Stimulated activated memory B cell treated with anti-CD40 and anti-IgM and Interleukin-4, amounts not matched to agents 10 μg/mL and 1 μg/mL and 100 μg/mL, for 72 hours (primary cell): ENCODE measurements around the gene ZKSCAN4.
A peak's percentile ranks its signal among the peaks of the same experiment; 100 is the strongest.

ENCODE experiments used
- ATAC-seq: fragments of 150-1000 bp; cut with Tn5 transposase; 2 replicates; pipeline ENCODE4 v1.10.0; 2021
- H3K27ac Mint-ChIP-seq: one replicate; pipeline ENCODE4 v1.8.0; 2022; ENCODE audit warnings: mild to moderate bottlenecking, mixed read lengths
- H3K27me3 Mint-ChIP-seq: one replicate; pipeline ENCODE4 v1.8.0; 2022; ENCODE audit warnings: mixed read lengths
- H3K36me3 Mint-ChIP-seq: one replicate; pipeline ENCODE4 v1.8.0; 2022; ENCODE audit warnings: mixed read lengths
- H3K4me1 Mint-ChIP-seq: one replicate; pipeline ENCODE4 v1.8.0; 2022; ENCODE audit warnings: mixed read lengths
- H3K4me3 Mint-ChIP-seq: one replicate; pipeline ENCODE4 v1.8.0; 2022; ENCODE audit warnings: mild to moderate bottlenecking, moderate library complexity, mixed read lengths
- H3K9me3 Mint-ChIP-seq: one replicate; pipeline ENCODE4 v1.8.0; 2022; ENCODE audit warnings: mixed read lengths

The ZKSCAN4 gene

GRCh38 chr6:28263922-28264321 is 11.9 kb upstream of the ZKSCAN4 start:
- Mint-ChIP-seq H3K27ac (no peak overlapping the region), H3K4me1 (peaks cover under 1% of the 10 kb centered on the region), H3K27me3 (no peaks in the 10 kb centered on the region), H3K9me3 (peaks cover 10% of the 10 kb centered on the region), H3K36me3 (peaks cover 7% of the 10 kb centered on the region), H3K4me3 (no peak overlapping the region)
- no peak for ATAC-seq

GRCh38 chr6:28258877-28259777 is 7.1 kb upstream of the ZKSCAN4 start, which contains the start of gene NKAPL:
Gene NKAPL (plus strand): TSS chr6:28259297. CDS start chr6:28259372, 75 bp downstream.
- Mint-ChIP-seq H3K27ac (peak within 1 kb of the TSS; percentile 68), H3K4me1 (peaks cover 6% of the 10 kb centered on the region)

GRCh38 chr6:28257042-28257441 is 5.0 kb upstream of the ZKSCAN4 start:
- Mint-ChIP-seq H3K27ac (no peak overlapping the region), H3K4me3 (no peak overlapping the region), H3K36me3 (peaks cover 7% of the 10 kb centered on the region), H3K4me1 (peaks cover 15% of the 10 kb centered on the region), H3K27me3 (no peaks in the 10 kb centered on the region), H3K9me3 (peaks cover 15% of the 10 kb centered on the region)
- no peak for ATAC-seq

More at GRCh38 chr6:28258877-28259777, 7.1 kb upstream of the ZKSCAN4 start, which contains the start of gene NKAPL:
- no peaks in the 10 kb centered on the region for H3K27me3 Mint-ChIP-seq
- H3K9me3 Mint-ChIP-seq: peaks cover 15% of the 10 kb centered on the region
- ATAC-seq: peak; percentile 50
- H3K36me3 Mint-ChIP-seq: peaks cover 7% of the 10 kb centered on the region
- peak within 1 kb of the TSS; percentile 74 for H3K4me3 Mint-ChIP-seq

GRCh38 chr6:28254121-28254519 is 2.1 kb upstream of the ZKSCAN4 start:
- no peaks in the 10 kb centered on the region for H3K36me3 Mint-ChIP-seq
- no peaks in the 10 kb centered on the region for H3K27me3 Mint-ChIP-seq
- peaks cover 5% of the 10 kb centered on the region for H3K9me3 Mint-ChIP-seq
- H3K4me3 Mint-ChIP-seq: no peak overlapping the region
- no peak for ATAC-seq
- no peak overlapping the region for H3K27ac Mint-ChIP-seq
- peaks cover 27% of the 10 kb centered on the region for H3K4me1 Mint-ChIP-seq

DNA sequence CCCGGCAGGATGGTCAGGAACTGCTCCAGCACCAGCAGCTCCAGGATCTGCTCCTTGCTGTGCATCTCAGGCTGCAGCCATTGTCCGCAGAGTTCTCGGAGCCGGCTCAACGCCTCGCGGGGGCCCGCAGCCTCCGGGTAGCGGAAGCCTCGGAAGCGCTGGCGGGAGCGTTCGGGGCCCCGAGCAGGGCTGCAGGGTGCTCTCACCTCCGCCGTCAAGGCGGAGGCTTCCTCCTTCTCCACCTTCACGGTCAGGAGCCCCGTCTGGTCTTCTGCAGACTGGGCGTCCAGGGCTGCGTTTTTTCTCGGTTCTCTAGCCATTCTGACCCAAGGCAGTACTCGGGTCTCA is 434 bp downstream of the ZKSCAN4 start:
- Mint-ChIP-seq H3K27ac (peak overlapping the region; percentile 90), H3K4me1 (peaks cover 34% of the 10 kb centered on the region), H3K27me3 (no peaks in the 10 kb centered on the region), H3K9me3 (no peaks in the 10 kb centered on the region), H3K36me3 (peaks cover 21% of the 10 kb centered on the region), H3K4me3 (peak overlapping the region; percentile 97)
- ATAC-seq: peak; percentile 73

- Mint-ChIP-seq H3K27ac (peak overlapping the region; percentile 22), H3K4me1 (peaks cover 34% of the 10 kb centered on the region), H3K27me3 (no peaks in the 10 kb centered on the region)
Observed at GRCh38 chr6:28250747-28251146, 1.3 kb downstream of the ZKSCAN4 start.

DNA sequence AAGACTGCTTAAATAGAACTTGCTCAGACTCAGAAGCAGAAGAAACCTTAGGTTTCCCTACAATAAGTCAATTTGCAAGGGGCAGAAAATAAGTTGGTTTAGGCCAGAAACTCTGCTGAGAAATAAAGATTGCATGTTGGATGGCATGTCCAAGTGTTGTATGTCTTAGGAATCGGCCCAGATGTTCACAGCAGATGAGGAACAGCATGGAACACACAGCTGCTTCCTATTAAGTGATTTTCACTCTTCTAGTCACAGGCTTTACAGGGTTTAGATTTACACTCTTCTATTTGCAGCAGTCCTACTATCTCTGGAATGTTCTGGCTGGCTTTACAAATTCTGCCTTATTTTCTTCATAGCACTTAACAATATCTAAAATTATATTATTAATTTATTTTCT is 3.2 kb downstream of the ZKSCAN4 start:
- peaks cover 34% of the 10 kb centered on the region for H3K4me1 Mint-ChIP-seq

More at GRCh38 chr6:28250747-28251146, 1.3 kb downstream of the ZKSCAN4 start:
- Mint-ChIP-seq H3K9me3 (no peaks in the 10 kb centered on the region), H3K4me3 (peak overlapping the region; percentile 52), H3K36me3 (peaks cover 30% of the 10 kb centered on the region)
- ATAC-seq: no peak

GRCh38 chr6:28245206-28245941 is 6.7 kb downstream of the ZKSCAN4 start:
- no peak for ATAC-seq
- Mint-ChIP-seq H3K27ac (no peak overlapping the region), H3K4me3 (no peak overlapping the region), H3K27me3 (no peaks in the 10 kb centered on the region), H3K9me3 (no peaks in the 10 kb centered on the region), H3K4me1 (peaks cover 21% of the 10 kb centered on the region), H3K36me3 (peaks cover 55% of the 10 kb centered on the region)

More for the DNA sequence above, 3.2 kb downstream of the ZKSCAN4 start:
- Mint-ChIP-seq H3K36me3 (peaks cover 46% of the 10 kb centered on the region), H3K4me3 (no peak overlapping the region), H3K27ac (no peak overlapping the region), H3K27me3 (no peaks in the 10 kb centered on the region), H3K9me3 (no peaks in the 10 kb centered on the region)
- ATAC-seq: no peak

DNA sequence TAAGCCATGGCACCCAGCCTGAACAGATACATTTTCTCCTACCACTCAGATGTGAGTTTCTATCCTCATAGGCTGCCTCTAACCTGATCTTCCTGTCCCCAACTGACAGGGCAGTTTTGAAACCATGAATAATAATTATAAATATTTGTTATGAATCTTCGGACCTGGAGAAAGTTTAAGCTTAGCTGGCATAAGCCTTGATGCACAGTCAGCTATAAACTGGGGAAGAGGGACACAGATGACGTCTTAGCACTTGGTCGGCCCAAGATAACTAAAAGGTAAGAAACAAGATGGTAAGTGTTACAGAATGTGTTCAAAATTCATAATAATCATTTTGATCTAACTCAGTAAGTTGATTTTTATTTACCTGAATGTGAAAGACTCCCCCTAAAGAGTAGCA is 8.1 kb downstream of the ZKSCAN4 start:
- H3K27me3 Mint-ChIP-seq: no peaks in the 10 kb centered on the region
- ATAC-seq: no peak
- no peak overlapping the region for H3K27ac Mint-ChIP-seq
- H3K4me1 Mint-ChIP-seq: peaks cover 21% of the 10 kb centered on the region
- no peak overlapping the region for H3K4me3 Mint-ChIP-seq
- no peaks in the 10 kb centered on the region for H3K9me3 Mint-ChIP-seq
- H3K36me3 Mint-ChIP-seq: peaks cover 61% of the 10 kb centered on the region

GRCh38 chr6:28240471-28240870 is 11.6 kb downstream of the ZKSCAN4 start:
- Mint-ChIP-seq H3K36me3 (peaks cover 57% of the 10 kb centered on the region), H3K4me1 (peaks cover 8% of the 10 kb centered on the region), H3K9me3 (no peaks in the 10 kb centered on the region), H3K27ac (no peak overlapping the region), H3K4me3 (no peak overlapping the region), H3K27me3 (no peaks in the 10 kb centered on the region)
- ATAC-seq: no peak

DNA sequence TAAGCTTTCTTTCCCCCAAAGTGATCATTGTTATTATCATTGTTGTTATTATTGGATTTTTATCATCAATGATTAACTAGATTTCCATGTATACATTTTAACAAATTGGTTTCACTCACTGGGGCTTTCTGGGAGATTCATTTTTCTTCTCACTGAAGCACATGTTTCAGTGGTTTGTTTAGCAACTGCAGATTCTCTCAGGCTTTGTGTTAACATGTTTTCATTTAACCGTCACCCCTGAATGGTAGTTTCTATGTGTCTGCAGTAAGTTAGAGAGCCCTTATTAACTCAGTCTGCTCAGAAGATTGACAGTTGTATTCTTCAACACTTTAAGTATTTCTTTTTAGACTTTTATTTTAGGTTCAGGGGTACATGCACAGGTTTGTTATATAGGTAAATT is 12.4 kb downstream of the ZKSCAN4 start:
- Mint-ChIP-seq H3K27ac (no peak overlapping the region), H3K36me3 (peaks cover 58% of the 10 kb centered on the region), H3K27me3 (no peaks in the 10 kb centered on the region), H3K4me3 (no peak overlapping the region), H3K9me3 (no peaks in the 10 kb centered on the region), H3K4me1 (peaks cover 8% of the 10 kb centered on the region)
- ATAC-seq: no peak

- no peak for ATAC-seq
- Mint-ChIP-seq H3K9me3 (peaks cover 5% of the 10 kb centered on the region), H3K4me1 (no peaks in the 10 kb centered on the region), H3K4me3 (no peak overlapping the region), H3K27ac (no peak overlapping the region), H3K36me3 (peaks cover 78% of the 10 kb centered on the region), H3K27me3 (no peaks in the 10 kb centered on the region)
Observed at GRCh38 chr6:28235912-28236452, 16.1 kb downstream of the ZKSCAN4 start.

DNA sequence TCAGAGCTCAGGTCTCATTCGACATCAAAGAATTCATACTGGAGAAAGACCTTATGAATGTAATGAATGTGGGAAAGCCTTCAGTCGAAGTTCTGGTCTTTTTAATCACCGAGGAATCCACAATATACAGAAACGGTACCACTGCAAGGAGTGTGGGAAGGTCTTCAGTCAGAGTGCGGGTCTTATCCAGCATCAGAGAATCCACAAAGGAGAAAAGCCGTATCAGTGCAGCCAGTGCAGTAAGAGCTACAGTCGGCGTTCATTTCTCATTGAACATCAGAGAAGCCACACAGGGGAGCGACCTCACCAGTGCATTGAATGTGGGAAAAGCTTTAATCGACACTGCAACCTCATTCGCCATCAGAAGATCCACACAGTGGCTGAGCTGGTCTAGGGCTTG is 19.3 kb downstream of the ZKSCAN4 start:
- Mint-ChIP-seq H3K27me3 (no peaks in the 10 kb centered on the region), H3K36me3 (peaks cover 89% of the 10 kb centered on the region), H3K4me1 (peaks cover 11% of the 10 kb centered on the region), H3K4me3 (no peak overlapping the region), H3K9me3 (peaks cover 8% of the 10 kb centered on the region), H3K27ac (no peak overlapping the region)
- ATAC-seq: no peak

DNA sequence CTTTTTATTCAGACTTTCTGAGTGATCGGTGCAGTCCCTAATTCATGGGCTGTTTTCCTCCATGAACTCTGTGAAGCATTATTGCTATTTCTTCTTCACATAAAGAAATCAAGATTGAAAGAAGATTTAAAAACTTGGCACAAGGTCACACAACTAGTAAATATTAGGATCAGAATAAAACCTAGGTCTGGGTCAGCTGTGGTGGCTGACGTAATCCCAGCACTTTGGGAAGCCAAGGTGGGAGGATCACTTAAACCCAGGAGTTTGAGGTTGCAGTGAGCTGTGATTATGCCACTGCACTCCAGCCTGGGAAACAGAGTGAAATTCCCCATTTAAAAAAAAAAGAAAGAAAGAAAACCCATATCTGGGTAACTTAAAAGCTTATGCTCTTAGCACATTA is 25.6 kb downstream of the ZKSCAN4 start:
- peaks cover 10% of the 10 kb centered on the region for H3K27me3 Mint-ChIP-seq
- peaks cover 40% of the 10 kb centered on the region for H3K36me3 Mint-ChIP-seq
- H3K27ac Mint-ChIP-seq: no peak overlapping the region
- H3K4me3 Mint-ChIP-seq: no peak overlapping the region
- H3K4me1 Mint-ChIP-seq: peaks cover 32% of the 10 kb centered on the region
- ATAC-seq: no peak
- peaks cover 4% of the 10 kb centered on the region for H3K9me3 Mint-ChIP-seq

- Mint-ChIP-seq H3K27ac (peak within 1 kb of the TSS; percentile 90), H3K27me3 (peaks cover 20% of the 10 kb centered on the region), H3K36me3 (peaks cover 28% of the 10 kb centered on the region), H3K4me1 (peaks cover 32% of the 10 kb centered on the region), H3K9me3 (no peaks in the 10 kb centered on the region), H3K4me3 (peak within 1 kb of the TSS; percentile 88)
- ATAC-seq: peak; percentile 95
Observed at GRCh38 chr6:28225056-28225834, 26.8 kb downstream of the ZKSCAN4 start, which contains the start of gene ZSCAN9. Gene ZSCAN9 (plus strand): TSS chr6:28225275. CDS start chr6:28227085, 1,810 bp downstream.
